DMS 273 (cell line): ENCODE results near the gene SPATA2.

ENCODE experiments used
- DNase-seq: peaks from one replicate; lab custom pipeline; 2025; ENCODE audit not compliant: unreplicated experiment; lab: John Stamatoyannopoulos, UW

Gene SPATA2

DNA sequence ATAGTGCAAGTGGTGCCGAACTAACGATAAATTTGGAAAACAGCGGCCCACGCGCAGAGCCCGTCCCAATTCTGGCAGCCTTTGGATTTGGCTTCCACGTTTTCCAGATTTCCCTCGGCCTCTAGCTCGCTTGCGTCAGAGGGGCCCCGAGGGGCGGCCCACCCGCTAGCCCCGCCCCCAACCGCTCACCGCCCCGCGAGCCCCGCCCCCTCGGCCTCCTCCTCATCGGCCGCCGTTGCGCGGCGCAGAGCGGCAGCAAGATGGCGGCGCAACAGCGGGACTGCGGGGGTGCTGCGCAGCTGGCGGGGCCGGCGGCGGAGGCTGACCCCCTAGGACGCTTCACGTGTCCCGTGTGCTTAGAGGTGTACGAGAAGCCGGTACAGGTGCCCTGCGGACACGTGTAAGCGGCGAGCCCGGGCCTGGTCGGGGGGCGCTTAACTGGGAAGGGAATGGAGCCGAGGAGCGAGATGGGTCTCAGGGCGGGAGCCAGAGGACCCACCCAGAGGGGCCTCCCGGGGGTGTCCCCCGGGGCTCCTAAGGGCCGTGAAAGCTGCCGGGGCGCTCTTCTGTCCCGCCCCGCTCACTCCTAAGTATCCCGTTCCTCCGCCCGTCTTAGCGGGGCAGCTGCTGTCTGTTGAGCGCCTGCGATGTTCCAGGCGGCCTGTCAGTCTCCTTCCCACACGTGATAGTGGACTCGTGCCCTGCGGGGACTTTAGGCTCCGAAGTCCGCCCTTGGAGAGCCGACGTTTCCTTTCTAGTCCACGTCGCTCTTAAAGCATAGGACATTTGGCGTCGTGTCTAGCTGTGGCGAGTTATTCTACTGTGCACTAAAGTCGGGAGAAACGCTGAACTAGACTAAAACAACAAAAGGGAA, 21.1 kb upstream of the SPATA2 start, which contains the start of gene RNF114:
TSS of gene RNF114 (plus strand) at position 245 of the 874 bp plus-strand sequence. CDS start at position 261, 16 bp downstream.
- peak; percentile 97 for DNase-seq

DNA sequence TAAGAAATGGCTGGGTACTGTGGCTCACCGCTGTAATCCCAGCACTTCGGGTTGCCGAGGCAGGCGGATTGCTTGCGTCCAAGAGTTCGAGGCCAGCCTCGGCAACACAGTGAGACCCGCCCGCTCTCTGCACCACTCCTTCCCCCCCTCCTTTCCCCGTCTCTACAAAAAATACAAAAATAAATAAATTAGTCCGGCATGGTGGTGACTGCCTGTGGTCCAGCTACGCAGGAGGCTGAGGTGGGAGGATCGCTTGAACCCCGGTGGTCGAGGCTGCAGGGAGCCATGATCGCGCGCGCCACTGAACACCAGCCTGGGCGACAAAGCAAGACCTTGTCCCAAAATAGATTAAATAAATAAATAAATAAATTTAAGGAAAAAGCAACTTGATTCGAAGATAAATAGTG, 20.4 kb upstream of the SPATA2 start:
- peak; percentile 58 for DNase-seq

DNA sequence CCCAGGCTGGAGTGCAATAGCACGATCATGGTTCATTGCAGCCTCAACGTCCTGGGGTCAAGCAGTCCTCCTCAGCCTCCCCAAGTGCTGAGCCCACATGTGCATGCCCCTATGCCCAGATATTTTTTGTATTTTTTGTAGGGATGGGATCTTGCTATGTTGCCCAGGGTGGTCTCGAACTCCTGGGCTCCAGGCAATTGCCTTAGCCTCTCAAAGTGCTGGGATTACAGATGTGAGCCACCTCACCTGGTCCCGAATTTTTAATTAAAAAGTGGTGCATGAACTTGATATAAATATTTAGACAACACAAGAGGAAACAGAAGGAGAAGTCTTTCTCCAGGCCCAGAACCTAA, 13.8 kb upstream of the SPATA2 start:
- no peak for DNase-seq

DNA sequence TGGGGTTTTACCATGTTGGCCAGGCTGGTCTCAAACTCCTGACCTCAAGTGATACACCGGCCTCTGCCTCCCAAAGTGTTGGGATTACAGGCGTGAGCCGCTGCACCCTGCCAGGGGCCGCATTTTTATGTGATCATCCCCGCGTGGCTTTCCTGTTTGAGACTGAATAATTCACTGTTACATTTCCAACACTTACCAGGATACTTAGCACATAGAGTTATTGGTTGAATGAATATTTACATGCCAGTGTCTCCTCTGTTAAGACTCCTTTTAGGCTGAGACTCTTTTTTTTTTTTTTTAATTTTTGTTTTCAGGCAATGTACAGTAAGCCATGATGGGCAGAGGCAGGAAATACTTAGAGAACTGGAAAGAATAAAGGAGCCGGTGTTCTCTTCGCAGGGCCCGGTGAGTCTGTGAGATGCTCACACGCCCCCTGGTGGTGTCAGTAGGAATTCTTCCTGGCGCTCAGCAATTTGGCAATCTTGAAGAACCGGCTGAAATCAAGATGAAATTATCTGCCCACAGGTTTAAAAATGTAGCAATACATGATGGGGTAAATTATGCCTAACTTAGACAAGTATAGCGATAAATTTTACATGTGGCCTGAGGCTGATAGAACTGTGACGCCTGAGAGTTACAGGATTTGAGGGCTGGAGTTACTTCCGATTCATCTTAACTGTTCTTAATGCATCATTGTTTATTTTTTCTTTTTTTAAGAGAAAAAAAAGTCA, 13.2 kb upstream of the SPATA2 start:
- DNase-seq = peak; percentile 89

DNA sequence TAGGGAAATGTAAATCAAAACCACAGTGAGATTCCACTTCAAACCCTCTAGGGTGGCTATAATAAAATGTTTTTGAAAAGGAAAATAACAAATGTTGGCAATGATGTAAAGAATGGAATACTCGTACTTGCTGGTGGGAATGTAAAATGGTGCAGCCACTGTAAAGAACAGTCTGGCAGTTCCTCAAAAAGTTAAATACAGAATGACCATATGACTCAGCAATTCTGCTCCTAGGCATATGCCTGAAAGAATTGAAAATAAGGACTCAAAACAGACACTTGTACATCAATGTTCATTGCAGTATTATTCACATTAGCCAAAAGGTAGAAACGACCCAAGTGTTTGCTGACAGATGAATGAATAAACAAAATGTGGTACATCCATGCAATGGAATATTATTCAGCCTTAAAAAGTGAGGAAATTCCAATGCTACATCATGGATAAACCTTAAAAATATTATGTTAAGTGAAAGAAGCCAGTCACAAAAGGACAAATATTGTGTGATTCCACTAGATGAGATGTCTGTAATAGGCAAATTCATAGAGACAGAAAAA, 10.6 kb upstream of the SPATA2 start:
- DNase-seq = no peak

DNA sequence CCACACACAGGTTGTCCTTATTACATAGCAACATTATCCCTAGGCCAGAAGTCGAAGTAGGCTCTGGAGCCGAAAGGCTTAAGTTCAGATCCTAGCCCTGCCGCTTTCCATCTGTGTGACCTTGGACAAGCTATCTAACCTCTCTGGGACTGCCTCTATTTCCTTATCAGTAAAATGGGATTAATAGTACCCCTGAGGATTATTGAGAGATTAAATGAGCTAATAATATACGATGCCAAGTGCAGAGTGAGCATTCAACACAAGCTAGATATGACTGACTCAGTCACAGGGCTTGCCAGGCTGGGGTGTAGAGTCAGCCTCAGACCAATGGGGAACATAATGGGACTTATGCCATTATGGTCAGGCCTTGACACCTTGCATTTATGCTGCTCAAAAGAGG, 8.9 kb upstream of the SPATA2 start:
- peak; percentile 23 for DNase-seq

DNA sequence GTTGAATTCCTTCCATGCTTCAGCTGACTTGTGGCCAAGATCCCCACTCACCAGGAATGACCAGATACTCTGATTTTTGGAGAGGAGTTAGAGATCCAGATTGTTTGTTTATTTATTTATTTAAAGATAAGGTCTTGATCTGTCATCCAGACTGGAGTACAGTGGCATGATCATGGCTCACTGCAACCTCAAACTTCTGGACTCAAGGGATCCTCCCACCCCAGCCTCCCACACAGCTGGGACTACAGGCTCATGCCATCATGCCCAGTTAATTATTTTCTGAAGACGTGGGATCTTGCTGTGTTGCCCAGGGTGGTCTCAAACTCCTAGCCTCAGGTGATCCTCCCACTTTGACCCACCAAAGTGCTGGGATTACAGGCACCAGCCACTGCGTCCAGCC, 4.1 kb upstream of the SPATA2 start:
- DNase-seq = no peak

DNA sequence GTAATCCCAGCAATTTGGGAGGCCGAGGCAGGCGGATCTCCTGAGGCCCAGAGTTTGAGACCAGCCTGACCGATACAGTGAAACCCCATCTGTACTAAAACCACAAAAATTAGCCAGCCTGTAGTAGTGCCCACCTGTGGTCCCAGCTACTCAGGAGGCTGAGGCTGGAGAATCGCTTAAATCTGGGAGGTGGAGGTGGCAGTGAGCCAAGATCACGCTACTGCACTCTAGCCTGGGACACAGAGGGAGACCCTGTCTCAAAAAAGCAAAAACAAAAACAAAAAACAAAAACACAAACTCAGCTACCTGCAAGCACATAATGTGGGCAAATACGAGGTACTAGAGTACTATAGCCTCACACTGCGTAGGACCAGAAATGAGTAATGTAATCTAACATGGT, 3.7 kb upstream of the SPATA2 start:
- DNase-seq = no peak

DNA sequence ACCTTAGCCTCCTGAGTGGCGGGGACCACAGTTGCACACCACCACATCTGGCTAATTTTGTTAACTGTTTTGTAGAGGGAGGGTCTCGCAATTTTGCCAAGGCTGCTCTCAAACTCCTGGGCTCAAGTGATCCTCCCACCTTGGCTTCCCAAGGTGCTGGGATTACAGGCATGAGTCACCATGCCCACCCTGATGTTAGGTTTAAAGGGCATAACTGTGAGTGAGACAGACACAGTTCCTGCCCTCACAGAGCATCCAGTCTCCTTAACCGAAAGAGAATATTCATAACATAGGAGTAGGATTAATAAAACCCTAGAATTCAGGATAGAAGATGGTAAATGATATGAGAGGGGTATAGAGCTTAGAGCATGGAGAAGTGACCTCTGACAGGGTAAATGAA, 3.1 kb upstream of the SPATA2 start:
- no peak for DNase-seq

DNA sequence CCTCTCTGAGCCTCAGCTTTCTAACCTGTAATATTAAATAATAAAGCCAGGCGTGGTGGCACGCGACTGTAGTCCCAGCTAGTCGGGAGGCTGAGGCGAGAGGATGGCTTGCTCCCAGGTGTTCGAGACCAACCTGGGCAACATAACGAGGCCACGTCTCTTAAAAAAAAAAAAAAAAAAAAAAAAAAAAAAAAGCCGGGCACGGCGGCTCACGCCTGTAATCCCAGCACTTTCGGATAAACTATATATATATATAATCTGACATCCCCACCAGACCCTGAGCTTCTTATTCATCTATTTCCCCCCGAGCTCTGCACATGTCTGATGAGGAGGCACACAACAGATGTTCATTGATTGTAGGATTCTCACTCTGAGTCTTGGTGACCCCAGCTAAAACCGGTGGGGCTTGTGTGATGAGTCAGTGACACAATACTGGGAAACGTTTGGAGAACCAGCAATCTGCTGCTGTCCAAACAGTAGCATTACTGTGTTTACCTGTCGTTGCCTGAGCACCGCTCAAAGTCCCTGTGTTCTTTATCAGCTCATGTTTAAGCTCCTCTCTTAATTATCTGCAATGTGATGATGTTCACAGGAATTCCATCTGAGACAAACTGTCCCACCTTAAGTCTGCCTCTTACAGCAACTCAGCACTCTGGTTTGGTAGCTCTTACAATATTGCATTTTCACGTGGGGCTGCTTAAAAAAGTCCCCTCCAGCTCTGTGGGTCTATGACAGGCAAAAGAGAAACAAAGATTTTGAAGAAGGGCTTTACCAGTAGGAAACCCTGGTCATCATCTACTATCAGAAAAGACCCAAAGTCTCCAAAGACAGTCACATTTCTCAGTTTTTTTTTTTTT, 1.0 kb upstream of the SPATA2 start:
- peak; percentile 53 for DNase-seq

DNA sequence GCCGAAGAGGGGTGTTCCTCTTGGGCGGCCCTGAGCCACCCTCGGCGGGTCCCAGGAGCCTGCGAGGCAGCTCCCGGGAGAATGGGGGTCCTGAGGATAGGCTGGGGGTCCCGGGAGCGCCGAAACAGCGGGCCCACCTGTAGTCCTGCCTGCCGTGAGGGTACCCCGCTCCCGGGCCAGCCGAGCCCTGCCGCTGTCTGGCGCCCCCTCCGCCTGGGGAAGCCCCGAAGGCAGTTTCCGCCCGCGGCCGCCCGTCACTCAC, 280 bp downstream of the SPATA2 start:
- no peak for DNase-seq

DNA sequence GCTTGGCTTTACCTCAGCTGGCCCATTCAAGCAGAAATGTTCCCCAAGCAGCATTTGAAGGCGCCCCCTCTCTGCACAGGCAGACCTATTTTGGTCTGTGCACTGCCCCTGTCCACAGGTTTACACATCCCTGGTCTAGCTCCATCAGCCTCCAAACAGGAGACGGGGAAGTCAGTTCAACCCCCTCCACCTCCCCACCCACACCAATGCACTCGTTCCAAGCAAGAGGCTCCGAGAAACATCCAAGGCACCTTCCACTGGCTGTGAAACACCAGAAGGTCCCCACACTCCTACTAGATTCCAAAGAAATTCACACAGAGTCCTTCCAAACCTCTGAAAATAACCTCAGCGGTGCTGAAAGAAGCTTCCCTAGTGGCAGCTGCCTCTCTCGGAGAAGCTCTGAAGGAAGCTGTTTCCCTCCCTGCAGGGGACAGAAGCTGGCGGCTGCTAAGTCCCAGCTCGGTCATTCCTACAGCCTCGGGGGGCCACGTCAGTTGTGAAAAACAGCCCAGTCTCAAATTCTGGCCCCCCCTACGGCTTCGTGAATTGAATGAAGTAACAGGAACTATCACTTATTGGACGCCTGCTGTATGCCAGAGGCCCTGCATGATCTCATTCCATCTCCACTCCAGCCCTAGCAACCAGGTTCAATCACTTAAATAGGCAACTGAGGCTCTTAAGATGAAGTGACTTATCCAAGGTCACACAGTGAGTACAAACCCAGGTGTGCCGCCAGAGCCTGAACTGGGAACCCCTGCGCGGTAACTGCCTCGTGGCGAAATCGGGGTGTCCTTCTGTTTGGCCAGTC, 815 bp downstream of the SPATA2 start:
- DNase-seq = peak; percentile 62

DNA sequence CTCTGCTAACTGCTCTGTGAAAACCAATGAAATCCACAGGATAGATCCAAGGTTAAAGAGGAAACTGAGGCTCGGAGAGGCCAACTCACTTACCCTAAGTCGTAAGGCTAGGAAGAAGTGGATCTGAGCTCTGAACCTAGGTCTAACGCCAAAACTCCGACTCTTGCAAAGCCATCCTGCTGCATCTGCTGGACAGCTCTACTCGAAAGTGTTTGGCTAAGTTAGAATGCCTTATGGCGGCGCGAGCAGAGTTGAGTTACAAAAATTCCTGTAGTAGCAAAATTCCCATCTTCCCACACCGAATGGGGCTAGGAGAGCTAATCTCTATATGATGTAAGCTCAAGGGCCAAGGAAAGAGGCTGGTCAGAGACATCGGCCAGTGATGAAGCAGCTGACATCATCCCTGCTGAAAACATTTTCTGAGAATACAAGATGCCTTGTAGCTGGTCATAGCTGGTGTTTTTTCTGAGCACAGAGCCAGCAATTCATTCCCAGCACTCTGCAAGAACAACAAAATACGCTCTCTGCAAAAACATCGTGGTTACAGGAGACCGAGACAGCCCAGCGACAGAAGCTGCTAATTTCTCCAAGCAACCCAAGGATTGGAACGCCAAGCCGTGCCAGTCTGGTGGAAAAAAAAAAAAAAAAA, 1.8 kb downstream of the SPATA2 start:
- no peak for DNase-seq

DNA sequence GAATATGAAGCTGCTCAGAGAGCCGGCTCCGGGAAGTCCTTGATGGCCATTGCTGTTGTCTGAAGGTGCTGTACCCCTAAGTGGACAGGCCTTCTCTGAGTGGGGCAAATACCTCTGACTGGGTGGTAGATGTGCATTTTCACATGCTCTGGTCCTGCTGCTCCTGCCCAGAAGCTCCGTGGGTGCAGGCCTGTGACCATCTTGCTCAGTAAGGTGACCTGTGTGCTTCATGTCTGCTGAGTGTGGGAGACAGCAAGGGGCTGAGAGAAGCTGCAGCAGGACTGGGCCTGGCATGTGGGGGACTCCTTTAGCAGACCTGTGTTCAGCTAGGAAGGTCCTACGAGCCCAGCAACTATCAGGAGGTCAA, 5.0 kb downstream of the SPATA2 start:
- DNase-seq = no peak

DNA sequence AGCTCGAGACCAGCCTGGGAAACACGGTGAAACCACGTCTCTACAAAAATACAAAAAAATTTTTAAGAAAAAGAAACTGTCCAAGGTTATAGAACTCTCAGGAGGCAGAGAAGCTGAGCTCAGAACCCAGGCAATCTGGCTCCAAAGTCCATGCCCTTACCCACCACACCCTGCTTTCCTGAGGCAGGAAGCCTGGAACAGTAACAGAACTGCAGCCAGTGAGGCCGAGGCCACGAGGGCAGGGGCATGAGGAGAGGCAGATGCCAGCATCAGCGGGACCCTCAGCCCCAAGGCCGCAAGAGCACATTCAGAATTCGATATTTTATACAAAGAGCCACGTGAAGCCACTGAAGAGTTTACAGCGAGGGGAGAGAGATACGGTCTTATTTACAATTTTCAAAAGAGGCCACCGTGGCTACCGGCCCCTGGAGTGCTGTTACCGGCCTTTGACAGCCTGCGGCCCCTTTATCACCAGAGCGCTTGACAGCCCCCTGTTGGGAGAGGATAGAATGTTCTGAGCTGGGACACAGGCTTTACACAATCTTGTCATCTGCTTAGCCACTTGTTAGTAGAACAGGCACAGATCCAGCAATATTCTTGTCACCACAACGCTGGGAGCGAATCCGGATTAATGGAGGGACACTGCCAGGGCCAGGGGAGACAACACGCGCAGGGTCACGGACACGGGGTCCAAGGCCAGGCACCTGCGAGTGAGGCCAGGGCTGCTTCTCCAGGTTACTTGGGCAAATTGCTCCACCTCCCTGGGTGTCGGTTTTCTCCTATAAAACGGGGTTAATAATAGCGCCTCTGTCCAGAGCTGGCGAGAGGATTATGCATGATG, 5.6 kb downstream of the SPATA2 start:
- peak; percentile 28 for DNase-seq

DNA sequence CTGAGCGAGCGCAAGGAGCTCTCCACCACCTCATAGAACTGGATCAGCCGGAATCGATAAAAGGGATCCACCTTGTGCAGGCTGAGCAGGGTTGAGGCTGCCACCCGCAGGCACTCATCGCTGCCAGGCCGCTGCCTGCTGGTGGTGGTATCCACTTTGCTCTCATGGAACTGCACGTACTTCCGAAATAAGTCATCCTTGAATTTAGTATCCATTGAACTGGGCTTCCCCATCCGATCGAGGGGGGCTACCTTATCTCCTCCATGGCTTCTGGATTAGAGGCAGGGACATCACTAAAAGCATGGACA, 7.1 kb downstream of the SPATA2 start:
- DNase-seq = no peak

DNA sequence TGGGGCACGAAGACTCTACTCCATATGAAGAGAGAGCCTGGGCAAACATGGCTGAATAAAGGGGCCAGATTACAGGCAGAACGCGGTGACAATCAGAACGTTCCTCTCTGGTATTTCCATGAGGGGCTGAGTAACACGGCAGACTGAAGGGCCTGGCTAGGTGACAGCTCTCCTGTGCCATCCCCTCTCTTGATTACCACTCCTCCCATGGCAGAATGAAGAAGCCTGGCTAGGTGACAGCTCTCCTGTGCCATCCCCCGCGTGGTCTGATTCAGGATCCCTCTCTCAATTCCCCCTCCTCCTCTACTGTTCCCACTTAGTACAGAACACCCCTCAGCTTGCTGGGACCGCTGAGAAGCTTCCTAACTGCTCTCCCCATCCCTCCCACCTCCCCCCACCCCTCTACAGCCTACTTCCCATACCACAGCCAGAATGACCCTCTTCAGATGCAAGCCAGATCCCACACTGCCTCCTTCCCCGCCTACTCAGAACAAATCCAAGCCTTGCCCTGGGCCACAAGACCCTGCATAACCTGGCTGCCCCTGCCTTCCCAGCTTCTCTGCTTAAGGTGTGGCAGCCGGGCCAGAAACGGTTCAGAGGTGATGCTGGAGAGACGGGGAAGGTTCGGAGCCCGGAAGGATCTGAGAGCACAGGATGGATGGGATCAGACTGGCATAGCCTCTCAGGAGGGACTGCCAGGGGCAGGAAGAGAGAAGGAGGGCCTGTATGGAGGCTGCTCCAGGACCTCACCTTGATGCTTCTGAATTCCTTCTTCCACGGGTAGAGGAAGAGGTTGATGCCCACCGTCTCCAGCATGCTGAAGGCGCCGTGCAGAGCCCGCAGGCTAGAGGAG, 7.7 kb downstream of the SPATA2 start:
- DNase-seq = no peak

DNA sequence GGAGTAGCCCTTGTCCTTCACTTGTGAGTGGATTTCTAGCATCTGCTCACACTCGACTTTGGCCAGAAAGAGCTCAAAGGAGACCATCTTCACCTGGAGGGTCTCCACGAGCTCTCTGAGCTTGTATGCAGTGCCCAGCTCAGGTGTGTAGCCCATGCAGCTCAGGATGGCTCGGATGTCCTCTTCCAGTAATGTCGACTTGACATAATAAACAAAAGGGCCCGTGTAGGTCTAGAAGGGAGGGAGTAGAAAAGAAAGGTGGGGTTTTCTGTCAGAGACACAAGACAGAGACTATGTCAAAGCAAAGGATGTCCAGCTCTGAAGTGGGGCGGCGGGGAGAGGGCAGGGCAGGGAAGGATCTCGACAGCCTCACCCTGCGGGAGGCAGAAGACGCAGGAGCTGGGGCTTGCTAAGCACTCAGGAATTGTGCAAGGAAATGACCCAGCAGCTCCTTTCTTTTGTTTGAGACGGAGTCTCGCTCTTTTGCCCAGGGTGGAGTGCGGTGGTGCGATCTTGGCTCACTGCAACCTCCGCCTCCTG, 8.6 kb downstream of the SPATA2 start:
- no peak for DNase-seq
